ENCODE measurements around the gene SLC25A21.
"Not testable (repeated sequence)": the region's sequence is repeated elsewhere in the genome, so short reads cannot be mapped to it uniquely, and the experiment has no call there.

The SLC25A21 gene

DNA sequence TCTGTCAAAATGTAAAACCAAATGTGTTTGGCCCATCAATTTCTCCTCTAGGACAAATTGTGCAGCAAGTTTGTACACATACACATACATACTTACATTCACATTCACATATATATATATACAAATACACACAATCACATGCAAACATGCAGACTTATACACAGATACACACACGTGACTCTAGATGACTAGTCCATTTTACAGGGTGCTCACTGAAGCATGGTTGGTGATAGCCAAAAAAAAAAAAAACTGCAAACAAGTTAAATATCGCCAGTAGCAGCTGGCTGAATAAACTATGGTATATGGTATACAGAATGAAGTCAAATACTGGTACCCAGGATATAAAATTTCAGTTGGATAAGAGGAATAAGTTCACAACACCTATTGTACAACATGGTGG lies 77.9 kb downstream of the SLC25A21 start:
- H3K4me1 Mint-ChIP-seq, result no peaks in the 10 kb centered on the region
- no peak overlapping the region for H3K4me3 Mint-ChIP-seq
- H3K27ac Mint-ChIP-seq, result no peak overlapping the region
- H3K9me3 Mint-ChIP-seq, result peaks cover 2% of the 10 kb centered on the region
- ATAC-seq, result no peak
- H3K36me3 Mint-ChIP-seq, result no peaks in the 10 kb centered on the region
- H3K27me3 Mint-ChIP-seq, result no peaks in the 10 kb centered on the region

DNA sequence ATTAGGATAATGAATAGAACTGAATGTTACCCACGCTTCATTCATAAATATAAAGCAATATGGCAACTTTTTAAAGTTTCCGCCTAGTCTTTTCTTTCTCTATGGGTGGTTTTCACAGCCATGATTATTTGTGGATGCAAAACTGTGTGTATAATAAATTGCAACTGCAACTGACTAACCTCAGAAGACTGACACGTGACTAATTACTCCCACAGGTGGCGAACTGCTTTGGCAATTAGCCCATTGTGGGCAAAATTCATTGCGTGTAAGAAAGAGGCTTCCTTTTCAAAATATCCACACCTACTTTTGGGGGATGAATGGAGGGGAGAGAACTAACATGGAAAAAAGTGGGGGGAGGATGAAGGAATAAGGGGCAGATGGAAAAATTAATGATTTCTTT lies 79.0 kb downstream of the SLC25A21 start:
- no peak for ATAC-seq
- Mint-ChIP-seq H3K27ac (no peak overlapping the region), H3K27me3 (no peaks in the 10 kb centered on the region), H3K4me3 (no peak overlapping the region), H3K9me3 (peaks cover 2% of the 10 kb centered on the region), H3K36me3 (no peaks in the 10 kb centered on the region), H3K4me1 (no peaks in the 10 kb centered on the region)

DNA sequence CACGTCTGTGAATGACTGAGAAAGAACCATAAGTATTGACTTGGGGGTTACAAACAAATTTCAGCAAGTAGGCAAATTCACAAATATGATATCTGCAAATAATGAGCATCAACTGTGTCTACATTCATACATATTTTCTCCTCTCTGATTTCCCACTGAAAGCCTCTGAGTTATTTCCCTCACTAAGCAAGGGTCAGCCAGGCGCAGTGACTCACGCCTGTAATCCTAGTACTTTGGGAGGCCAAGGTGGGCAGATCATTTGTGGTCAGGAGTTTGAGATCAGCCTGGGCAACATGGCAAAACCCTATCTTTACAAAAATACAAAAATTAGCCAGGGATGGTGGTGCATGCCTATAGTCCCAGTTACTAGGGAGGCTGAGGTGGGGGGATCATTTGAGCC lies 80.8 kb downstream of the SLC25A21 start:
- no peaks in the 10 kb centered on the region for H3K36me3 Mint-ChIP-seq
- H3K4me1 Mint-ChIP-seq, result no peaks in the 10 kb centered on the region
- H3K9me3 Mint-ChIP-seq, result peaks cover 2% of the 10 kb centered on the region
- ATAC-seq, result no peak
- no peak overlapping the region for H3K4me3 Mint-ChIP-seq
- H3K27ac Mint-ChIP-seq, result no peak overlapping the region
- no peaks in the 10 kb centered on the region for H3K27me3 Mint-ChIP-seq

DNA sequence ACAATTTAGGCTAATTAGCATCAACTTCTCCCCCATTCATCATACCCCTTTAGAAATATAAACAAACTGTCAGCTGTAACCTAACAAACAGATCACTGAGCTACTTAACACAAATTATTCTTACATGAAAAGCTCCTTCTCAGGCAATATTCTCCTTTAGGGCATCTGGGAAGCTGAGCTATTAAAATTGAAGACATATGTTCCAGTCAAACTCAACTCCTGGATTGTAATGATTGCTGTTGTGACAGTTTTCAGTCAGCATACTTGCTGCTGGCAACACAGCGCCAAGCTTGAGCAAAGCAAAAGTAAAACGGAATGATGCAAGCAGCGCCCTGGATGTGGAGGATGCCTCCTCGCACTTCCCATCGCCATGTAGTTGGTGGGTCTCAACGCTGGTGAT lies 82.4 kb downstream of the SLC25A21 start:
- Mint-ChIP-seq H3K4me3 (no peak overlapping the region), H3K27ac (no peak overlapping the region), H3K9me3 (peaks cover 2% of the 10 kb centered on the region), H3K27me3 (no peaks in the 10 kb centered on the region), H3K36me3 (no peaks in the 10 kb centered on the region), H3K4me1 (no peaks in the 10 kb centered on the region)
- no peak for ATAC-seq

DNA sequence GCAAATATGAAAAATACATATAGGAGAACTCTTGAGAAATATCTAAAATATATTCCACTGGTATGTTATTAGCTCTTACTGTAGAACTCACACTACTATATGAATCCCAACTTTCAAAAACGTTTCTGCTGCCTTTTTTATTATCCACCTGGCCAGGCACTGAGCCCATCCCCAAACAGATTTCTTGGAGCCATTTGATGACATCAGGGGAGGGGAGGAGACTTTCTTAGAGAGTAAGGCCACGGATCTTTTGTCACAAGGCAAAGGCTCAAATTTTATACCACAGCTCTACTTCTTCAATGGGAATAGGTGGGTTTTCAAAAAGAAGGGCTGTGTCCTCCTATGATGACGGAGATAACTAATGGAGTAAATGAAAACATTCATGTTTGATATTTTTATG lies 83.0 kb downstream of the SLC25A21 start:
- peaks cover 2% of the 10 kb centered on the region for H3K9me3 Mint-ChIP-seq

DNA sequence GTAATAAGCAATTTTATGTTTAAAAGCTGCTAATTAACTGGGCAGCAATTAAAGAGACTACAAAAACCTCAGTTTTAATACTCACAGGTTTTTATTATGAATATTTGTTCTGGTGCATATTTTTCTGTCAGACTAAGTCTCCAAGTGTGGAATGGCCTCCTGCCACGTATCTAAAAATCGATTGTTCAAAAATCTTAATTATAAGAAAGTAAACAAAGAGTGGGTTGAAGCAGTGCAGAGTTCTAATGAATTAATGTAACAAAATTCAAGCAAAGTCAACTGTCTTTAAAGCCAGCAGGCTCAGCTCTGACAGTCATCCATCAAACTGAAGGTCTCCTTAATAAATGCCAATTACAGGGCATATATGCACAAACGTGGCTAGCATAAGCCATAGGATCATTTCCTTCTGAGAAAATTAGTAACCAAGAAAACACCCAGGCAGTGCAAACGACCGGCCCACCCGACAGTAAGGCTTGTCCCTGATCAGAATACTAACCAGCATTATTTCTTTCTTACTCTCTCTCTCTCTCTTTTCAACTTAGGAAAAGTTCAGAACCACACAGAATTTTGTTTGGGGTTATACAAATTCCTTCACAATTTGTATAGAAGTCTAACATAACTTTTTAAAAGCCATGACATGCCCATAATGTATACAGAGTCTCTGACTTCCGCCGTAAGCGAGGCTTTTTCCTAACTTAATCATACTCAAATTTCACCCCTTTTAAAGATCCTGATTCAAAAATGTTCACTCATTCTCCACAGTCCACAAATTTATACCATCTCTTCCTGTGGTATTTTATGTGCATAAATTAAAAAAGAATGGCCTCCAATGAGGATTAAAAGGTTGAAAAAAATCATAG lies 83.8 kb downstream of the SLC25A21 start:
- H3K27ac Mint-ChIP-seq, result no peak overlapping the region
- H3K9me3 Mint-ChIP-seq, result peaks cover 7% of the 10 kb centered on the region
- no peaks in the 10 kb centered on the region for H3K36me3 Mint-ChIP-seq
- no peak for ATAC-seq
- H3K27me3 Mint-ChIP-seq, result no peaks in the 10 kb centered on the region
- no peaks in the 10 kb centered on the region for H3K4me1 Mint-ChIP-seq
- no peak overlapping the region for H3K4me3 Mint-ChIP-seq

More for the DNA sequence above, 83.0 kb downstream of the SLC25A21 start:
- no peaks in the 10 kb centered on the region for H3K4me1 Mint-ChIP-seq
- ATAC-seq, result no peak
- H3K36me3 Mint-ChIP-seq, result no peaks in the 10 kb centered on the region
- H3K27ac Mint-ChIP-seq, result no peak overlapping the region
- no peaks in the 10 kb centered on the region for H3K27me3 Mint-ChIP-seq
- H3K4me3 Mint-ChIP-seq, result no peak overlapping the region

DNA sequence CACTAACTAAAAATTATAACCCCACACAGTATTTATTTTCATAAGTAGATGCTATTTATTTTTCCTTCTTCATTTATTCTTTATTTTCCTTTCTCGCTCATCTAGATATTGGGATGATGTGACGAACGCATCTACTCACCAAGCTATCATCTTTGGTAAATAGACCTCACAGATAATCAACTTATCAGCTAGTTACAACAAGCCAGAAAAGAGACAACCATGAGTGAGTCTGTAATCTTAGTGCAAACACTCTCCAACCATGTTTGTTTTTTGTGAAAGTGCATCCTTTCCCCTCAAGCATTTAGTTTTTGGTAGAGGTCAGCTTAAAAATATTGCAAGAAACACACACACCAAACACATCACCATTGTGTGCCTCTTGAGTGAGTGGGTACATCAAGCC lies 84.9 kb downstream of the SLC25A21 start:
- Mint-ChIP-seq H3K4me3 (no peak overlapping the region), H3K27ac (no peak overlapping the region), H3K4me1 (no peaks in the 10 kb centered on the region), H3K9me3 (peaks cover 7% of the 10 kb centered on the region), H3K27me3 (no peaks in the 10 kb centered on the region), H3K36me3 (no peaks in the 10 kb centered on the region)
- ATAC-seq, result no peak

DNA sequence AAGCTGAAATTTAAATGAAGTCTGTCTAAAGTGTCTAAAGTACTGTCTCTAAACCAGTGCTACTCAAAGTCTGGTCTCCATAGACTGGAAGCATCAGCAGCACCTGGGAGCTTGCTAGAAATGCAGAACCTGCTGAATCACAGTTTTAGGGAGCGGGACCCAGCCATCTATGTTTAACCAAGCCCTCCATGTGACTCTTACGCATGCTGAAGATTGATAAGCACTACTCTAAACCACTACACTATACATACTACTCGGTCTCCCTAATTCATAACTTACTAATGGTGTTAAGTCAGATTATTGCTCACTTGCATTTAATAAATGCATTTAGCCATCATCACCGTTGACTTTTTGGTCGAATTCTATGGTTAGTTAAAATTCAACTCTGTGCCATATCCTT lies 88.8 kb downstream of the SLC25A21 start:
- Mint-ChIP-seq H3K4me1 (no peaks in the 10 kb centered on the region), H3K9me3 (peaks cover 9% of the 10 kb centered on the region), H3K36me3 (no peaks in the 10 kb centered on the region), H3K4me3 (no peak overlapping the region), H3K27ac (no peak overlapping the region), H3K27me3 (no peaks in the 10 kb centered on the region)
- ATAC-seq, result no peak

DNA sequence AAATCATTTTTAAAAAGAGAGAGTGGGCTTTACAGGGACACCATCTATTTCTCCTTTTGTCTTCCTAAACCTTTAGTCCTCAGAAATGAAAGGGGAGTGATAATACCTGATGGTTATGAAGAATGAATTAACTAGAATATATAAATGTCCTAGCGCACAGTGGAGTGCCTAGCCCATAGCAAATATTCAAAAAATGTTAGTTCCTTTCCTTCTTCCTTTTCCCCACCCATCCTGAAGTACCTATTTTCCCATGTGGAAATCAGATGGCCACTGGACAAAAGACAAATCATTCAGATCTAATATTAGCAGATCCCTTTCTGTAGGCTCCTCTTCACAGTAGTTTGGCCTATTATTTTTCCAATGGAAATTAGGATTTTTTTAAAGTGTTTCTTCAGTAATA lies 90.0 kb downstream of the SLC25A21 start:
- Mint-ChIP-seq H3K9me3 (peaks cover 9% of the 10 kb centered on the region), H3K27ac (no peak overlapping the region), H3K36me3 (no peaks in the 10 kb centered on the region), H3K4me3 (no peak overlapping the region), H3K4me1 (no peaks in the 10 kb centered on the region), H3K27me3 (no peaks in the 10 kb centered on the region)
- no peak for ATAC-seq

DNA sequence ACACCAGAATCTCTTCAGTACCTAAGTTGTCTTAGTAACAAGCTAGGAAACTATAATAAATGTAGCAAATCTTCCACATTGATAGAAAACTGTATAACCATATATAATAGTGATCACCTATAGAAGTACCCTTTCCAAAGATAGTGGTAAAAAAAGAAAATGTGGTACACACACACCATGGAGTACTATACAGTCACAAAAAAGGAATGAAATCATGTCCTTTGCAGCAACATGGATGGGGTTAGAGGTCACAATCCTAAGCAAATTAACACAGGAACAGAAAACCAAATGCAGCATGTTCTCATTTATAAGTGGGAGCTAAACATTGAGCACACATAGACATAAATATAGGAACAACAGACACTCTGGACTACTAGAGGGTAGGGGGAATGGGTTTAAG lies 90.5 kb downstream of the SLC25A21 start:
- no peak for ATAC-seq
- Mint-ChIP-seq H3K27me3 (no peaks in the 10 kb centered on the region), H3K4me1 (no peaks in the 10 kb centered on the region), H3K4me3 (no peak overlapping the region), H3K9me3 (peaks cover 9% of the 10 kb centered on the region), H3K27ac (no peak overlapping the region), H3K36me3 (no peaks in the 10 kb centered on the region)

DNA sequence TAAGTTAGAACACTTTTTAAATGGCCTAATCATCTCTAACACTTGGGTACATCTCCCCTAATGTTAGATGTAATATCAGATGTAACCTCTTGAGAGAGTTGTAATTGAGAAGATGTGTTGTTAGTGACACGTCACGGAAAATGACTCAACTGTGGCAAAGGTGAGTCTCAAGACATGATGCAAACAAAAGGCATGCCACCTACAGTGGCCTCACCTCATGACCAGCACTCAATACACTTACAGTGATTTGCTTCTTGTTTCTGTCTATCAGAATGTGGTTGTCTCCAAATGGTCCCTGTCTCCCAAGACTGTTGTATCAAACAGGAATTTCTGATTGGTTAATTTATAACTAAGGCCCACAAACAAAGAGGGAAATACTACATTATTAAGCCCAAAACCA lies 91.2 kb downstream of the SLC25A21 start:
- H3K36me3 Mint-ChIP-seq, result no peaks in the 10 kb centered on the region
- no peak overlapping the region for H3K27ac Mint-ChIP-seq
- H3K27me3 Mint-ChIP-seq, result no peaks in the 10 kb centered on the region
- H3K4me1 Mint-ChIP-seq, result no peaks in the 10 kb centered on the region
- H3K4me3 Mint-ChIP-seq, result no peak overlapping the region
- peaks cover 9% of the 10 kb centered on the region for H3K9me3 Mint-ChIP-seq
- no peak for ATAC-seq

DNA sequence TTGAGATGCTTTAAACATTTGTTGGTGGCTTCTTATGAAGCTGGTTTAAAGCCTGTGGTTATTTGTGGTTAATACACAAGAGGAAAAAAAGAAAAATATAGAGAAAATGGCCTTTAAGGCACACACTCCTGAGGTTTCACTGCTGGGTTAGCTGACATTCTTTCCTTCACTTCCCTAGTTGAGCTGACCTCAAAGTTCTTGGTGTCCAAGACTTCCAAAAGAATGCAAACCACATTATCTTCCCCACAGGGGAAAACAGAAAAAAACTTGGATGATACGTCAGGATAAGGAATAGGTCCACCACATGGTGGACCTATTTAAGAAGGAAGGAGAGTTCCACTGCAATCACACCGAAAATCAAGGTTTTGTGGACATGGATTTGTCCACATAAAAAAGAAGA lies 94.3 kb downstream of the SLC25A21 start:
- H3K4me1 Mint-ChIP-seq, result no peaks in the 10 kb centered on the region
- no peak for ATAC-seq
- no peaks in the 10 kb centered on the region for H3K27me3 Mint-ChIP-seq
- no peak overlapping the region for H3K27ac Mint-ChIP-seq
- H3K4me3 Mint-ChIP-seq, result no peak overlapping the region
- peaks cover 7% of the 10 kb centered on the region for H3K9me3 Mint-ChIP-seq
- H3K36me3 Mint-ChIP-seq, result no peaks in the 10 kb centered on the region

DNA sequence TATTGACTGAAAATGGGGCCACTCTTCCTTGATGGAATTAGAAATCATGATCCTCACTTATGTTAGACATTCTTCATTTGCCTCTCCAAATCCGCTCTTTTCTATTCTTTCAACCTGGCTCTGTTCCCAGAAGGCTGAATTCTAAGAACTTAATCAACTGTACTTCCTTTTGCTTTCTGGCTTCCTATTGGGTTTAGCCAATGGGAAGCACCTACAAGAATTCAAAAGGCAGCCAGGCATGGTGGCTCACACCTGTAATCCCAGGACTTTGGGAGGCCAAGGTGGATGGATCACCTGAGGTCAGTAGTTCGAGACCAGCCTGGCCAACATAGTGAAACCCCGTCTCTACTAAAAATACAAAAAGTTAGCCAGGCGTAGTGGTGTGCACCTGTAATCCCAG lies 98.1 kb downstream of the SLC25A21 start:
- H3K27me3 Mint-ChIP-seq, H3K4me1 Mint-ChIP-seq, H3K4me3 Mint-ChIP-seq, ATAC-seq, H3K36me3 Mint-ChIP-seq, H3K27ac Mint-ChIP-seq, H3K9me3 Mint-ChIP-seq: not testable (repeated sequence)

DNA sequence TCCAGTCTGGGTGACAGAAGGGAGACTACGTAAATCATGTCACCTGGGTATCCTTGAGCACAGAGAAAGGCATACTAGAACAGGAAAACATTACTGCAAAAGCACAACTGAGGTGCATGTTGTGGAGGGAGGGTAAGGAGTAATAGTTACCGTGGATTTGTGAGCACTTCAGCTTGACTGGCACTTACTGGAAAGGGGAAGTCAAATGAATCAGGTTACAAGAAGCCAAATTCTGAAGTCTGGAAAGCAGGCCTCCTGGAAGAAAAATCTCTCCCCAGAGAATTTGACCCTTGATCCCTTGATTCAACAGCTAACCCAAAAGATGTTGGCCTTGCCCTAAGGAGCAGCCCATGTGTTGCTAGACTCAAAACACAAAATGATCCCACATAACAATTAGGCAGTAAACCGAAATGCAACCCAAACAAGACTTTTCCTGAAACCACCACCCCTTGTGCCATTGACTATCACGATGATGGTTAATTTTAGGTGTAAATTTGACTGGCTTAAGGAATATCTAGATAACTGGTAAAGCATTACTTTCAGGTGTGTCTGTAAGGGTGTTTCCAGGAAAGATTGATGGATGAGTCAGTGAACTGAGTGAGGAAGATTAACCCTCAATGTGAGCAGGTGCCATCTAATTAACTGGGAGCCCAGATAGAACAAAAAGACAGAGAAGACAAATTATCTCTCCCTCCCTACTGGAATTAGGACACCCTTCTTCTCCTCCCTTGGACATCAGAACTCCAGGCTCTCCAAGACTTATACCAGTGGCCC lies 108.8 kb downstream of the SLC25A21 start:
- ATAC-seq, result no peak
- Mint-ChIP-seq H3K4me3 (no peak overlapping the region), H3K4me1 (no peaks in the 10 kb centered on the region), H3K27ac (no peak overlapping the region), H3K36me3 (no peaks in the 10 kb centered on the region), H3K27me3 (no peaks in the 10 kb centered on the region), H3K9me3 (peaks cover 4% of the 10 kb centered on the region)

DNA sequence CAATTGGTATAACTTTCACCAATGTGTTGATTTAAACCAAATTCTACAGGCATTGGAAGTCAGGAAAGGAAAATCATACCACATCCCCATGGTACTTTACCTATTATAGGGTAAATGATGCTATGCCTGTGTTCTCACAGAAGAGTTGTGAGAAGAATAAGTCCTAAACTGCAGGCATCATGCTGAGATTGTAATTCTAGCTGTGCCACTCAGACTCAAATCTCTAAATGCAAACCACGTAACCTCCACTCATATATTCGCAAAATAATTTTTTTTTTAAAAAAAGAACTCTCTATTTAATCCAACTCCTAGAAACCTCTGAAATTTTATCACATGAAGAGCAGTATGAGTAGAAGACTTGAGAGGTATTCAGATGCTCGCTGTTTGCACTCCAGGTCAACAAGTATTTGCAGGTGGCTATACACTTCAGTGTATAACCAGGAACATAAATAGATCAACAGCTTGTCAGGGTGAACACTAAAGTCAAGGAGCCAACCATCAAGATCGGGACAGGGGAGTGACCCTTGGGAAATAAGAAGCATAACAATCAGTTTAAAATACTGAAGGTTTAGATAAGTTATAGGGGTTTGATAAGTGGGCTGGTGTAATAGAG lies 110.1 kb downstream of the SLC25A21 start:
- Mint-ChIP-seq H3K36me3 (no peaks in the 10 kb centered on the region), H3K27me3 (no peaks in the 10 kb centered on the region), H3K4me3 (no peak overlapping the region), H3K9me3 (peaks cover 4% of the 10 kb centered on the region), H3K4me1 (no peaks in the 10 kb centered on the region), H3K27ac (no peak overlapping the region)
- no peak for ATAC-seq

DNA sequence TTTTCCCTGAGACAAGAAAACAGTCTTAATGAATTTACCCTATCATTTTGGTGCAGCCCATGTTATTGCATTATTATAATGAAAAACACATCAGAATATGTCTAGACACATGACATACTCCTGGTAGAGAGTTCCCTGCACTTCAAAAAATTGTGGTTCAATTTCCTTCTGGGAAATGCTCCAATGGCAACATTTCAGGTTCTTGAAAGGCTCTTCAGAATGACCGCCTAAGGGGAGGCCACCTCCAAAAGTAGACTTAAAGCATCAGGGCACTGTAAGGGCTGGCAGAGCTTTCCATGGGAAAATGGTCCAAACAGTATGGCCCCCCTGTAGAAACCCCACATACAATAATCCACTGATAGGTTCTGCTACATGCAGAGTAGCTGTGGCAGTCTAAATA lies 110.7 kb downstream of the SLC25A21 start:
- Mint-ChIP-seq H3K9me3 (peaks cover under 1% of the 10 kb centered on the region), H3K27me3 (no peaks in the 10 kb centered on the region), H3K27ac (no peak overlapping the region), H3K4me3 (no peak overlapping the region), H3K36me3 (no peaks in the 10 kb centered on the region), H3K4me1 (no peaks in the 10 kb centered on the region)
- ATAC-seq, result no peak

Measured in stimulated activated memory B cell treated with anti-CD40 and anti-IgM and Interleukin-4, amounts not matched to agents 10 μg/mL and 1 μg/mL and 100 μg/mL, for 72 hours (primary cell).